GM18508 (cell line): ENCODE measurements around the gene IRAG1.
"Not testable (repeated sequence)": the region's sequence is repeated elsewhere in the genome, so short reads cannot be mapped to it uniquely, and the experiment has no call there.

ENCODE experiments used
- ATAC-seq: cut with Tn5 transposase; IDR thresholded peaks from one replicate; pipeline ENCODE4 v1.9.1; 2021; ENCODE audit warnings: moderate number of reproducible peaks; ENCODE audit not compliant: insufficient read depth, unreplicated experiment

IRAG1 gene

DNA sequence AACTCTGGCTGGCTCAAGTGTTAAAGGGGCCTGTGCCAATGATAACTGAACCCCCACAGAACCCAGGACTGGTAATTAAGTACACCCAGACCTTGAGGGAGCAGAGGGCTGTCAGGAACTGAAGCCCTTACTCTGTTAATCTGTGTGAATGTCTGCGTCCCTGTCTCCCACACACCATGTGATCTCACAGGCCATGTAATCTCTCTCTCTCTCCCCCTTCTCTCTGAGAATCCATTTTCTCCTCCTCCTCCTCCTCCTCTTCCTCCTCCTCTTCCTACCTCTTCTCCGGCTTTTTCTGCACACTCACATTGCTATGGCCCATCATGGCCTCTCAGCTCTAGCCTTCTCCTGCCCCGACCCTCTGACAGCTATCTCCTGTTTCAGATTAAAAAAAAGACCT lies 14.6 kb upstream of the IRAG1 start:
- ATAC-seq: no peak

- no peak for ATAC-seq
Observed at GRCh38 chr11:10701982-10702381, 8.4 kb upstream of the IRAG1 start.

DNA sequence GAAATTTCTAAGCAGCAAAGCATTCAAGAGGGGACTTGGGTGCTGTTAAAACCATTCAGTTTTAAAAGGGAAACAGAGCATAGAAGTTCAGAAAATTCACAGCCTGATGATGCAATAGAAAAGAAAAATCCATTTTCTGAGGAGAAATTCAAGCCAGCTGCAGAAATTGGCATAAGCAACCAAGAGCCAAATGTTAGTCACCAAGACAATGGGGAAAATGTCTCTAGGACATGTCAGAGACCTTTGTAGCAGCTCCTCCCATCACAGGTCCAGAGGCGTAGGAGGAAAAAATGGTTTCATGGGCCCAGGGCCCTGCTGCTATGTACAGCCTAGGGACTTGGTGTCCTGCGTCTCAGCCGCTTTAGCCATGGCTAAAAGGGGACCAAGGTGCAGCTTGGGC lies 5.5 kb upstream of the IRAG1 start:
- no peak for ATAC-seq

DNA sequence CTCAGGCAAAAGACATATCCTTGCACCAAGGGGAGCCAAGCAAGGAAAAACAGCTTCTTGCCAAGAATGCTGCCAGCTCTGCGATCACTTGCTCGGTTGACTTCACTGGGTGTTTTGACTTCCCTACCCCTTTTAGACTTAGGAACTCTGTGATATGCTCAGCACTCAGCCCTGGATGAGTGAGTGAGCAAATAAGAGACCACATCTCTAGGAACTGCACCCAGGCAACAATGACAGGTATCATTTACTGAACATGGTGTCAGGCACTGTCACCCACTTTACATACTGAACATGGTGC lies 3.7 kb upstream of the IRAG1 start:
- no peak for ATAC-seq

DNA sequence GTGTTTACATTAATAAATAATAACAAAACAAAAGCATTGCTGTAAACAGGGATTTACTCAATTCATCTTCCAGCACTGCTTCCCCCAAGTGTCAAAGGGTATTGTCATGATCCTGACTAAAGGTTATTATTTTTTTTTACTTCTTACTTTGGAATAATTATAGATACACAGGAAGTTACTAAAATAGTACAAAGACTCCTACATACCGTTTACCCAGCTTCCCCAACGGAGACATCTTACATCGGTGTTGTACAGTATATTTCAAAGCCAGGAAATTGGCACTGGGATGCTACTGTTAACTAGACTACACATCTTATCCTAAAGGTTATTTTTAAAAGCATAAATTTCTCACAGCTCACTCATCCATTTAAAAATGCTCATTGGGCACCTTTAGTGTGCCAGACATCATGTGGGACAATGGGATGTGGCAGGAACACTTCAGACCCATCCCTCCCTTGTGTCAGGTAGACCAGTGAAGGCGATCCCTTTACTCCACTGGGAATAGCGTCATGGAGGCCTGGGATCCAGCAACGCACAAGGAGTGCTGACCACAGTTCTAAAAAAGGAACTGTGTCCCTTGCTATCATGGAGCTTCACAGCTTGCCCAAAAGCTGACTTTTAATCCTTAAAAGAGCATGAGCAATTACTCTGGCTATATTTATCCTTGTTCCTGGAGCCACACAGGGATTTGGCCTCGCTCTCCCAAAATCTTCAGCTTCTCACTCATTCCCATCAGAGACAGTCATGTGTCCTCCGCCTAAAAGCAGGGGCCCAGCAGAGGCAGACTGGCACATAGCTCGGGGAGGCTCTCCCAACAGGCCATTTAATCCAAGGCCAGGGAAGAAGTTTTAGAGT lies 3.1 kb upstream of the IRAG1 start:
- ATAC-seq: no peak

DNA sequence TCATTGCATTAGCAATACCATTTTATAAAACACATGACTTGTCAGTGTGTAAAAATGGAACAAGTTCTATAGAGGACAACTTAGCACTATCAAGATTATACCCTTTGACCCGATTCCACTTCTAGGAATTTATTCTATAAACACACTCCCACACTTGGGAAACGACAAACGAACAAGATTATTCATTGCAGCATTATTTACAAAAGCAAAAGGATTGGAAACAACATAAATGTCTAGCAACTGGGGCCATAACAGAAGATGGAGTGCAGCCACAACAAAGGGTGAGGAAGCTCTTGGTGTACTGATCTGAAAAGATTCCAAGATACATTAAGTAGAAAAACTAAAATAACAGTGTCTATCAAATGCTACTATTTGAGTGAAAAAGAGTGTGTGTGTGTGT lies 2.3 kb upstream of the IRAG1 start:
- no peak for ATAC-seq

- ATAC-seq: no peak
Observed at GRCh38 chr11:10694486-10695239, 1.1 kb upstream of the IRAG1 start.

GRCh38 chr11:10692531-10693115 lies 932 bp downstream of the IRAG1 start:
- no peak for ATAC-seq

GRCh38 chr11:10688401-10688800 lies 5.2 kb downstream of the IRAG1 start:
- ATAC-seq: no peak

DNA sequence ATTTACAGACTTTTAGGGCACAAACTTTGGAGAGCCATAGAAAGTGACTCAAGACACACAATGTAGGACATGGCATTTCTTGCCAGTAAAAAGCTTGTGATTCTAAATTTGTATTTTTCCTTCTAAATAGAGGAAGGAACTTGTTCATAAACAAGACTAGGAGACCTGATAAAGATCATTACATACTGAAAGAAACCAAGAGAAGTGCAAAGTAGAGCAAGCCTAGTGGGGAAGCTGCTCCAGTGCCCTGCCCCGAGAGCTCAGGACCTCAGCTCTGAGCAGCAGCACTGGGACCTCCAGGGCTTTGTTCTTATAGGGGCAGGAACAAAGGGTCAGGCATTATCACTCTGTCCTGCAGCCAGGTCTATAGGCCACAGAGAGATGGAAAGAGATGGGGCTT lies 7.2 kb downstream of the IRAG1 start:
- ATAC-seq: no peak

- ATAC-seq: no peak
Observed at GRCh38 chr11:10683429-10683828, 10.1 kb downstream of the IRAG1 start.

GRCh38 chr11:10680956-10681487 lies 12.5 kb downstream of the IRAG1 start:
- ATAC-seq: no peak

DNA sequence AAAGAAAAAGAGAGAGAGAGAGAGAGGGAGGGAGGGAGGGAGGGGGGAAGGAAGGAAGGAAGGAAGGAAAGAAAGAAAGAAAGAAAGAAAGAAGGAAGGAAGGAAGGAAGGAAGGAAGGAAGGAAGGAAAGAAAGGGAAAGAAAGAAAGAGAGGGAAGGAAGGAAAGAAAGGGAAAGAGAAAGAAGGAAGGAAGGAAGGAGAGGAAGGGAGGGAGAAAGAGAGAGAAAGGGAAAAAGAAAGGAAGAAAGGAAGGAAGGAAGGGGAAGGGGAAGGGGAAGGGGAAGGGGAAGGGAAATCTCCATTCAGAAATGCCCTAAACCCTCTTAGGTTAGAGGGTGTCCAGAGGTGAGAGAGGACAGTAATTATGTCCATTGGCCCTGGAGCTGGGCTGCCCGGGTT lies 13.3 kb downstream of the IRAG1 start:
- not testable (repeated sequence) for ATAC-seq

DNA sequence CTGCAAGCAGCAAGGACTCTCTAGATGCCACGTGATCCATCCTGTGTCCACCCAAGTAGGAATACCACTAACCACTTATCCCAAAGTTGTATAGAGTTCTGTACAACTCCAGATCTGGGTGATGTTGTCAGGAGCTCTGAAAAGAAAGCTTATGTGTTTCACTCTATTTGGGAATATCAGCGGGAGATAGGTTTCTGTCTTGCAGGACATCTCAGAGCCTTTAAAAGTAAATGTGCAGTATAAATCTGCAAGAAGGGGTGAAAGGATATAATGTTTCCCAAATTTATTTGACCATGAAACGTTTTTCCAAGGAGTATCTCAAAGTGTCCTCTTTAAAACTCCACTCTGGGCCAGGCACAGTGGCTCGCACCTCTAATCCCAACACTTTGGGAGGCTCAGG lies 13.9 kb downstream of the IRAG1 start:
- no peak for ATAC-seq

- ATAC-seq: no peak
Observed at GRCh38 chr11:10678101-10678500, 15.5 kb downstream of the IRAG1 start.

DNA sequence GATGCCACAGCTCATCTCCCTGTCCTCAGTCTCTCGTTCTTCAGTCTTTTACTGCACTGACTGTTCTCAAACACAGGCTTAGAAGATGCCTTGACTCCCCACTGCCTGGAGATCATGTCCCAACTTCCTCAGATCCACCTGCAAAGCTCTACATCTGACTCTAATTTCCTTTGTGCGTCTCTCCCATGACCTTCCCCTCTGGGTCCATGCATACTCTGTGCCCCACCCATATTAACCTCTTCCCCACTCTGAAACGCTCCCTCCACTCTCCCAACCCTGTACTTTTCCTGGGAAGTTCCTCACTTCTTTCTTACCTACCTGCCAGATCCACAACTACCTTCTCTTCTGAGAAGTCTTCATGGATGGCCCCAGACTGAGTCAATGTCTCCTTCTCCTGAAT lies 16.6 kb downstream of the IRAG1 start:
- ATAC-seq: no peak

- ATAC-seq: no peak
Observed at GRCh38 chr11:10674911-10675440, 18.6 kb downstream of the IRAG1 start.

- no peak for ATAC-seq
Observed at GRCh38 chr11:10674440-10674855, 19.1 kb downstream of the IRAG1 start.

- ATAC-seq: no peak
Observed at GRCh38 chr11:10673501-10674062, 20.0 kb downstream of the IRAG1 start.

GRCh38 chr11:10670099-10670498 lies 23.5 kb downstream of the IRAG1 start:
- ATAC-seq: no peak
